Coronary artery (tissue), 2 donors: ENCODE data around the gene RIMS4.

ENCODE experiments used
- DNase-seq: peaks from one replicate; pipeline ENCODE4 v3.0.0-alpha.2; 2017; ENCODE audit warnings: low spot score
- H3K27ac ChIP-seq, 2 donors: fragments of 200-600 bp; sonication (generic); one replicate each; pipeline ENCODE4 v1.5.1; 2016 to 2019
- H3K4me3 ChIP-seq: fragments of 200-600 bp; sonication (generic); 2 replicates; pipeline ENCODE4 v1.5.1; 2016; ENCODE audit warnings: mild to moderate bottlenecking, moderate library complexity
- TF ChIP-seq, protein P1 (sequence below): fragments of 200-600 bp; sonication (generic); IDR thresholded peaks from one replicate; pipeline ENCODE4 v1.5.1; 2019; ENCODE audit warnings: antibody characterized with exemption

The RIMS4 gene

DNA sequence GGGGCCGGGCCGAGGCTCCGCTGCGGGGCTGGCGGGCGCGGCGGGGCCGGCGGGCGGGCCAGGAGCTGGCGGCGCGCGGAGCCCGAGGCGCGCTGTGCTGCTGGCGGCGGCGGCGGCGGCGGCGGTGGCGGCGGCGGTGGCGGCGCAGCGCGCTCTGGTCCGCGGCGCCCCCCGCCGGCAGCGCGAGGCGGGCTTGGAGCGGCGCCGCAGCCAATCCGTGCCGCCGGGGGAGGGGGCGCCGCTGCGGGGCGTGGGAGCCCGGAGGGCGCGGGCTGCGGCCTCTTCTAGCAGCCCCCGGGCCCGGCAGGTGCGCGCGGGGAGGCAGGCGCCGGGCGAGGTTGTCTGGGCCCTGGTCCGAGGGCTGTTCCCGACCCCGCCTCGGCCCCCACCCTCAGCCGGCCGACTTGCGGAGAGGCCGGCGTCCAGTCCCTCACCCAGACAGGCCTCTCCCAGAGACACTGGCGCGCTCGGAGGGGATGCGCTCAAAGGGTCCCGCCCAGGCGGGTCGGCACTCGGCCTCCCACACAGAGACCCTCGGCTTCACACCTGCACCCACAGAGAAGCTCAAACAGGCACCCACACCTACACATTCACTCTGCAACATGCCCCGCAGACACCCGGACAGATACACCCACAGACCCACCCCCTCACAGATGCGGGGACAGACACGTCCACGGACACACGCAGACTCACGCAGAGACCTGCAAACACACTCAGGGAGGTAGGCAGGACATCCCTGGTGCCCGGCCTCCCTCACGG is at the start of gene RIMS4:
RIMS4 (minus strand) TSS at position 156 of the 759 bp plus-strand sequence. CDS start 275 bp downstream, outside the sequence.
- H3K27ac ChIP-seq: no peak within 1 kb of the TSS
- peak; percentile 12 for DNase-seq
- peak within 1 kb of the TSS; percentile 64 for H3K4me3 ChIP-seq
- TF ChIP-seq, protein P1, sequence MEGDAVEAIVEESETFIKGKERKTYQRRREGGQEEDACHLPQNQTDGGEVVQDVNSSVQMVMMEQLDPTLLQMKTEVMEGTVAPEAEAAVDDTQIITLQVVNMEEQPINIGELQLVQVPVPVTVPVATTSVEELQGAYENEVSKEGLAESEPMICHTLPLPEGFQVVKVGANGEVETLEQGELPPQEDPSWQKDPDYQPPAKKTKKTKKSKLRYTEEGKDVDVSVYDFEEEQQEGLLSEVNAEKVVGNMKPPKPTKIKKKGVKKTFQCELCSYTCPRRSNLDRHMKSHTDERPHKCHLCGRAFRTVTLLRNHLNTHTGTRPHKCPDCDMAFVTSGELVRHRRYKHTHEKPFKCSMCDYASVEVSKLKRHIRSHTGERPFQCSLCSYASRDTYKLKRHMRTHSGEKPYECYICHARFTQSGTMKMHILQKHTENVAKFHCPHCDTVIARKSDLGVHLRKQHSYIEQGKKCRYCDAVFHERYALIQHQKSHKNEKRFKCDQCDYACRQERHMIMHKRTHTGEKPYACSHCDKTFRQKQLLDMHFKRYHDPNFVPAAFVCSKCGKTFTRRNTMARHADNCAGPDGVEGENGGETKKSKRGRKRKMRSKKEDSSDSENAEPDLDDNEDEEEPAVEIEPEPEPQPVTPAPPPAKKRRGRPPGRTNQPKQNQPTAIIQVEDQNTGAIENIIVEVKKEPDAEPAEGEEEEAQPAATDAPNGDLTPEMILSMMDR: no peak

DNA sequence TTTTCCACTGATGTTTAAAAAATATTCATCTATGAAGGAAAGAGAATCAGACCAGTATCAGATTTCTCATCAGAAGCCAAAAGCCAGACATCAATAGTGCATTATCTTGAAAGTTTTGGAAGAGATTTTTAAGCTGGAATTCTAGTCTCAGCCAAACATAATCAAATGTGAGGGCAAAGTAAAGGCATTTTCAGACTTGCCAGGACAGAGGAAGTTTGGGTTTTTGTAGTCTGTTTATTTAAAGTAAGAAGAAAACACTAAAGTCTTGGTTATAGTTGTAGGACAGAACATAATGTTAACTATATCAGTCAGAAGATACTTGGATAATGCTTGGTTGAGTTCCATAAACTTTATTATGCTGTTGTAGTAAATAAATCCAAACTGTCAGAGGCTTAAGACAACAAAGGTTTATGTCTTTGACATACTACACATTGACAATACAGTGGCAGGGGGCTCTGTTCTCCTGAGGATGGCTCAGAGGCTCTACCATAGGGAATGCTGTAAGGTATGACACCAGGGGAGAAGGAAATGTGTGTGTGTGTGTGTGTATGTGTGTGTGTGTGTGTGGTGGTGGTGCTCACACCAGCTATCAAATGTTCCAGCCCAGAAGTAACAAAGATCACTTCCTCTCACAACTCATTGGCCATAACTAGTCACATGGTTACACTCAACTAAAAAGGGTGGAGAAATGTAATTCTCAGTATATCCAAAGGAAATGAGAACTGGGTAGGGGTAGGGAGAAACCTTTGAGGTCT is 48.4 kb upstream of the RIMS4 start:
- DNase-seq: no peak
- TF ChIP-seq, protein P1: no peak
- Histone ChIP-seq H3K4me3 (no peak overlapping the region), H3K27ac (peak overlapping the region; percentile 41 to 73)

DNA sequence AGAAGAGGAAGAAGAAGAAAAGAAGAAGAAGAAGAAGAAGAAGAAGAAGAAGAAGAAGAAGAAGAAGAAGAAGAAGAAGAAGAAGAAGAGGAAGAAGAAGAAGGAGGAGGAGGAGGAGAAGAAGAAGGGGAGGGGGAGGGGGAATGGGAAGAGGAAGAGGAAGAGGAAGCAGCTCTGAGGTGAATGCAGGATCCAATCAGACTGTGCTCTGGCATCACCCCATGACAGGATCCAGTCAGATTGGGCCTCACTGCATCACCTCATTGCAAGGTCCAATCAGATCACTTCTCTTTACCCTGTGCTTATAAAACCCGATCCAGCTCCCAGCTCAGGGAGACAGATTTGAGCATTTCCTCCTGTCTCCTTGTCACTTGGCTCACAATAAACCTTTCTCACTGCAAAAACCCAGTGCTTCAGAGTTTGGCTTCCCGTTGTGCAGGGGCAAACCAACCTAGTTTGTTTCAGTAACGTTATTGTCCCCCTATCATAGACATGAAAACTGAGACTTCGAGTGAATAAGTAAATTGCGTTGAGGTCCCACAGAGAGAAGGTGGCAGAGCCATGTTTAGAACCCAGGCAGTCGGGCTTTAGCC is 46.6 kb upstream of the RIMS4 start:
- DNase-seq: no peak

DNA sequence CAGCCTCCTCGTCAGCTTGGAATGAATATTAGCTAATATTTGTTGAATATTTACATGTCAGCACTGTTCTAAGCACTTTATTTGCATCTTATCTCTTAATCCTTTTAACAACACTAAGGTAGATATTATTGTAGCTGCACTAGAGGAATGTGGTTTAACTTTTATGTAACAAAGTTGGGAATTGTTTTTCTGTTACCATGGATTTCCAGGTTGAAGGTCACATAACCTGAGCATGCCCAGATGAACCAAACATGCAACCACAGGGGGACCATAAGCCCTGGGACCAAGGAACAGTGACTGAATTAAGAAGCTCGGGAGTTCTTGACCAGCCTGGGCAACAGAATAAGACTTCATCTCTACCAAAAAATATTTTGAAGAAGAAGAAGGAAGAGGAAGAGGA is 46.1 kb upstream of the RIMS4 start:
- Histone ChIP-seq H3K4me3 (no peak overlapping the region), H3K27ac (no peak overlapping the region)
- no peak for DNase-seq
- TF ChIP-seq, protein P1: no peak

More for the DNA sequence above, 46.6 kb upstream of the RIMS4 start:
- TF ChIP-seq, protein P1: no peak
- H3K27ac ChIP-seq: no peak overlapping the region
- H3K4me3 ChIP-seq: no peak overlapping the region

DNA sequence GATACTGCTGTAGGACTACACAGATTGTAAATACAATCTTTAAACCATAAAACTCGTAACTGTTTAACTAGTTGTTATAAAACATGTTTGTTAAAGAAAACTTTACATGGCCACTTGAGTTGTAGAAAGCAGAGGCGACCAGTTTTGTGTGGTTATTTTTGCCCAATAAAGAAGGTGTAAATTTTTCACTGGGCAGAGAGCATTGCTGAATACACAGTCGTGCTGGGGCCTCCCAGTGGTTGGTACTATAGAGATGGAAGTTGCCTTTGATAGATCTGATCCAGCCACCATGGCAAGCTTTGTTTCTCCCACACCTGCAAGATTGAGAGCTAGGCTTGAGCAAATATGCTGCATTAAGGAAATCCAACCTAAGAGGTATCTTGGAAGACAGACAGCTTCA is 41.2 kb upstream of the RIMS4 start:
- H3K27ac ChIP-seq: no peak overlapping the region
- TF ChIP-seq, protein P1: no peak
- DNase-seq: no peak
- no peak overlapping the region for H3K4me3 ChIP-seq

DNA sequence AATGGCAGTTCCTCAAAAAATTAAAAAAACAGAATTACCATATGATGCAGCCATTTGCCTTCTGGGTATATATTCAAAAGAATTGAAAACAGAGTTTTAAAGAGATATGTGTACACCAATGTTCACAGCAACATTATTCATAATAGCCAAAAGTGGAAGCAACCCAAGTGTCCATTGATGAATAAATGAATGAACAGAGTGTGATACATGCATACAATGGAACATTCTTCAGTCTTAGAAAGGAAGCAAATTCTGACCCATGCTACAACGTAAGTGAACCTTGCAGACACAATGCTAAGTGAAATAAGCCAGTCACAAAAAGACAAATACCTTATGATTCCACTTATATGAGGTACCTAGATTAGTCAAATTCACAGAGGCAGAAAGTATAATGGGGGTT is 40.5 kb upstream of the RIMS4 start:
- Histone ChIP-seq H3K4me3 (no peak overlapping the region), H3K27ac (no peak overlapping the region)
- TF ChIP-seq, protein P1: no peak
- no peak for DNase-seq
